ENCODE results near the gene IQCK.

Gene IQCK

GRCh38 chr16:19830902-19831560 lies 113.0 kb downstream of the IQCK start:
- no peak overlapping the region for H3K4me3 ChIP-seq (ENCODE audit: low read depth, low read length)
- TF ChIP-seq CTCF (IDR thresholded peaks at IDR 0.05; ENCODE audit: control insufficient read depth, extremely low read depth, insufficient read depth), result no peak
- DNase-seq (ENCODE audit: low read depth), result no peak

- TF ChIP-seq CTCF (IDR thresholded peaks at IDR 0.05; ENCODE audit: control insufficient read depth, extremely low read depth, insufficient read depth), result no peak
- no peak overlapping the region for H3K4me3 ChIP-seq (ENCODE audit: low read depth, low read length)
- DNase-seq (ENCODE audit: low read depth), result no peak
These were observed 113.6 kb downstream of the IQCK start for GRCh38 chr16:19831678-19832077.

- TF ChIP-seq CTCF (IDR thresholded peaks at IDR 0.05; ENCODE audit: control insufficient read depth, extremely low read depth, insufficient read depth), result no peak
- DNase-seq (ENCODE audit: low read depth), result no peak
- no peak overlapping the region for H3K4me3 ChIP-seq (ENCODE audit: low read depth, low read length)
These were observed 115.1 kb downstream of the IQCK start for GRCh38 chr16:19833176-19833575.

- no peak for TF ChIP-seq CTCF (IDR thresholded peaks at IDR 0.05; ENCODE audit: control insufficient read depth, extremely low read depth, insufficient read depth)
- DNase-seq (ENCODE audit: low read depth), result no peak
- H3K4me3 ChIP-seq (ENCODE audit: low read depth, low read length), result no peak overlapping the region
These were observed 115.5 kb downstream of the IQCK start for GRCh38 chr16:19833581-19833980.

- H3K4me3 ChIP-seq (ENCODE audit: low read depth, low read length), result no peak overlapping the region
- DNase-seq (ENCODE audit: low read depth), result no peak
- no peak for TF ChIP-seq CTCF (IDR thresholded peaks at IDR 0.05; ENCODE audit: control insufficient read depth, extremely low read depth, insufficient read depth)
These were observed 117.1 kb downstream of the IQCK start for GRCh38 chr16:19835196-19835595.

GRCh38 chr16:19835968-19836421 lies 117.9 kb downstream of the IQCK start:
- no peak for TF ChIP-seq CTCF (IDR thresholded peaks at IDR 0.05; ENCODE audit: control insufficient read depth, extremely low read depth, insufficient read depth)
- no peak for DNase-seq (ENCODE audit: low read depth)
- no peak overlapping the region for H3K4me3 ChIP-seq (ENCODE audit: low read depth, low read length)

All from LNCaP clone FGC (cell line).